Memory B cell (primary cell): Measurements from ENCODE around the gene METTL25.

Source experiments
- ATAC-seq: fragments of 150-1000 bp; cut with Tn5 transposase; 2 replicates; pipeline ENCODE4 v1.10.0; 2021; ENCODE audit warnings: low read depth, mild to moderate bottlenecking, moderate library complexity
- DNase-seq, 2 donors: peaks; one replicate each; pipeline ENCODE4 v3.0.0; 2022; ENCODE audit warnings: low spot score in 2 of 2
- H3K27ac Mint-ChIP-seq: one replicate; pipeline ENCODE4 v1.8.0; 2022; ENCODE audit warnings: mild to moderate bottlenecking, moderate library complexity, mixed read lengths
- H3K27me3 Mint-ChIP-seq: one replicate; pipeline ENCODE4 v1.8.0; 2022; ENCODE audit warnings: mixed read lengths
- H3K36me3 Mint-ChIP-seq: one replicate; pipeline ENCODE4 v1.8.0; 2022; ENCODE audit warnings: mild to moderate bottlenecking, mixed read lengths
- H3K4me1 Mint-ChIP-seq: one replicate; pipeline ENCODE4 v1.8.0; 2022; ENCODE audit warnings: mixed read lengths
- H3K4me3 Mint-ChIP-seq: one replicate; pipeline ENCODE4 v1.8.0; 2022; ENCODE audit warnings: mild to moderate bottlenecking, moderate library complexity, mixed read lengths
- H3K9me3 Mint-ChIP-seq: one replicate; pipeline ENCODE4 v1.8.0; 2022; ENCODE audit warnings: mixed read lengths

METTL25 gene

GRCh38 chr12:82514880-82515279, 156.6 kb downstream of the METTL25 start:
- H3K36me3 Mint-ChIP-seq: no peaks in the 10 kb centered on the region
- no peak overlapping the region for H3K27ac Mint-ChIP-seq
- DNase-seq: no peak
- ATAC-seq: no peak
- H3K27me3 Mint-ChIP-seq: no peaks in the 10 kb centered on the region
- H3K4me1 Mint-ChIP-seq: no peaks in the 10 kb centered on the region
- no peaks in the 10 kb centered on the region for H3K9me3 Mint-ChIP-seq
- H3K4me3 Mint-ChIP-seq: no peak overlapping the region

- Mint-ChIP-seq H3K36me3 (no peaks in the 10 kb centered on the region), H3K4me3 (no peak overlapping the region), H3K27ac (no peak overlapping the region), H3K9me3 (no peaks in the 10 kb centered on the region), H3K27me3 (no peaks in the 10 kb centered on the region), H3K4me1 (no peaks in the 10 kb centered on the region)
- DNase-seq (no peak), ATAC-seq (no peak)
Measured at GRCh38 chr12:82515652-82516051, 157.3 kb downstream of the METTL25 start.

- H3K27ac Mint-ChIP-seq: no peak overlapping the region
- no peaks in the 10 kb centered on the region for H3K36me3 Mint-ChIP-seq
- no peaks in the 10 kb centered on the region for H3K9me3 Mint-ChIP-seq
- no peaks in the 10 kb centered on the region for H3K27me3 Mint-ChIP-seq
- H3K4me1 Mint-ChIP-seq: no peaks in the 10 kb centered on the region
- no peak overlapping the region for H3K4me3 Mint-ChIP-seq
- no peak for DNase-seq
- no peak for ATAC-seq
Measured at GRCh38 chr12:82517027-82517426, 158.7 kb downstream of the METTL25 start.

GRCh38 chr12:82517808-82518207, 159.5 kb downstream of the METTL25 start:
- H3K4me3 Mint-ChIP-seq: no peak overlapping the region
- no peaks in the 10 kb centered on the region for H3K36me3 Mint-ChIP-seq
- no peaks in the 10 kb centered on the region for H3K27me3 Mint-ChIP-seq
- H3K27ac Mint-ChIP-seq: no peak overlapping the region
- ATAC-seq (no peak), DNase-seq (no peak)
- H3K4me1 Mint-ChIP-seq: no peaks in the 10 kb centered on the region
- H3K9me3 Mint-ChIP-seq: no peaks in the 10 kb centered on the region

GRCh38 chr12:82519510-82519909, 161.2 kb downstream of the METTL25 start:
- Mint-ChIP-seq H3K9me3 (no peaks in the 10 kb centered on the region), H3K27ac (no peak overlapping the region), H3K27me3 (no peaks in the 10 kb centered on the region), H3K4me1 (no peaks in the 10 kb centered on the region), H3K36me3 (no peaks in the 10 kb centered on the region), H3K4me3 (no peak overlapping the region)
- no peak for ATAC-seq
- no peak for DNase-seq

GRCh38 chr12:82522285-82522684, 164.0 kb downstream of the METTL25 start:
- no peaks in the 10 kb centered on the region for H3K9me3 Mint-ChIP-seq
- ATAC-seq: no peak
- no peaks in the 10 kb centered on the region for H3K4me1 Mint-ChIP-seq
- H3K27ac Mint-ChIP-seq: no peak overlapping the region
- H3K36me3 Mint-ChIP-seq: no peaks in the 10 kb centered on the region
- no peaks in the 10 kb centered on the region for H3K27me3 Mint-ChIP-seq
- no peak overlapping the region for H3K4me3 Mint-ChIP-seq
- no peak for DNase-seq

GRCh38 chr12:82522762-82523161, 164.4 kb downstream of the METTL25 start:
- H3K4me3 Mint-ChIP-seq: no peak overlapping the region
- no peaks in the 10 kb centered on the region for H3K27me3 Mint-ChIP-seq
- H3K9me3 Mint-ChIP-seq: no peaks in the 10 kb centered on the region
- H3K27ac Mint-ChIP-seq: no peak overlapping the region
- DNase-seq (no peak), ATAC-seq (no peak)
- no peaks in the 10 kb centered on the region for H3K4me1 Mint-ChIP-seq
- no peaks in the 10 kb centered on the region for H3K36me3 Mint-ChIP-seq

- Mint-ChIP-seq H3K27ac (no peak overlapping the region), H3K4me1 (no peaks in the 10 kb centered on the region), H3K36me3 (no peaks in the 10 kb centered on the region), H3K4me3 (no peak overlapping the region), H3K9me3 (no peaks in the 10 kb centered on the region), H3K27me3 (no peaks in the 10 kb centered on the region)
- no peak for DNase-seq
- no peak for ATAC-seq
Measured at GRCh38 chr12:82523996-82524395, 165.7 kb downstream of the METTL25 start.

GRCh38 chr12:82524641-82525040, 166.3 kb downstream of the METTL25 start:
- no peaks in the 10 kb centered on the region for H3K4me1 Mint-ChIP-seq
- H3K36me3 Mint-ChIP-seq: no peaks in the 10 kb centered on the region
- H3K27ac Mint-ChIP-seq: no peak overlapping the region
- no peaks in the 10 kb centered on the region for H3K9me3 Mint-ChIP-seq
- DNase-seq (no peak), ATAC-seq (no peak)
- no peaks in the 10 kb centered on the region for H3K27me3 Mint-ChIP-seq
- no peak overlapping the region for H3K4me3 Mint-ChIP-seq

GRCh38 chr12:82525616-82526015, 167.3 kb downstream of the METTL25 start:
- Mint-ChIP-seq H3K4me3 (no peak overlapping the region), H3K4me1 (no peaks in the 10 kb centered on the region), H3K27ac (no peak overlapping the region), H3K36me3 (no peaks in the 10 kb centered on the region), H3K9me3 (no peaks in the 10 kb centered on the region), H3K27me3 (no peaks in the 10 kb centered on the region)
- DNase-seq: no peak
- ATAC-seq: no peak

GRCh38 chr12:82527165-82527780, 168.9 kb downstream of the METTL25 start:
- no peaks in the 10 kb centered on the region for H3K27me3 Mint-ChIP-seq
- peak in 1 of 2 donors; percentile 9 for DNase-seq
- no peaks in the 10 kb centered on the region for H3K36me3 Mint-ChIP-seq

More at GRCh38 chr12:82527165-82527780, 168.9 kb downstream of the METTL25 start:
- Mint-ChIP-seq H3K9me3 (no peaks in the 10 kb centered on the region), H3K27ac (no peak overlapping the region), H3K4me3 (no peak overlapping the region), H3K4me1 (no peaks in the 10 kb centered on the region)
- no peak for ATAC-seq
